ENCODE data around the gene PRRC2A.

PRRC2A gene

DNA sequence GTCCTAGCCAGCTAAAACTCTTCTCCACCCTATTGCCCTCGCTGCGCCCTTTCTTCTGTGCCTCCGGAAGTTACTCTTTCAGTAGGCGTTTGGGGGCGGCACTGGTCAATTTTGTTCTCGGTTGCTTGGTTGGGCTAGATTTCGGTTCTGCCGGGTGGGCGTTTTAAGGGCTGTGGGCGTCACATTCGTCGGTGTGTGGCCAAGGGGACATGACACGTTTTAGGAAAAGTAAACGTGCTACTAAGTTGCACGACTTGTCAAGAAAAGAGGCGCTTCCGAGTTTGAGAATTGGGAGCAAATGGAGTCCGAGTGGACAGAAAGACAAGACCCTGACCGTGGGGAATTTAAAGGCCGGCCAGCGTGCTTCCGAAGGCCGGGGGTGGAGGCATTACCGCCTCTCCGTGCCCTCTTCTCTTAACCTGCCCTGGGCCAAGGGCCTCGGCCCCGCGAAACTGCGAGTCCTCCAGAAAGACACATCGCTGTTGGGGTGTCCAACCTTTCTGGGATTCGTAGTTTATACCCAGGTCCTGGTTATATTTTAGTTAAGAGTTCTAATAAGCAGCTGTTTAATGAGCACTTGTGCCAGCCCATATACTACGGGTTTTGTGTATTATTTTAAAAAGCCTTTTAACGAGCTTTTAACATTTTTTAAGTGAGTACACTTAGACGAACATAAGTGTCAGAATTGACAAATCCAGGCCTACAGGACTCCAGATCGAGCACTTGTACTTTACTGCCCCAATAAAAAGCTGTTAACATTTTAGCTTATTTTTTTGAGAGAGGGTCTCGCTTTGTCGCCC, 32.6 kb downstream of the PRRC2A start:
- DNase-seq (ENCODE audit: low read depth): peak; percentile 96
- H3K4me3 ChIP-seq (ENCODE audit: low read depth, low read length): peak overlapping the region; percentile 86
- TF ChIP-seq CTCF (IDR thresholded peaks at IDR 0.05; ENCODE audit: insufficient read depth, low read depth, low read length, missing control alignments): peak; percentile 2

DNA sequence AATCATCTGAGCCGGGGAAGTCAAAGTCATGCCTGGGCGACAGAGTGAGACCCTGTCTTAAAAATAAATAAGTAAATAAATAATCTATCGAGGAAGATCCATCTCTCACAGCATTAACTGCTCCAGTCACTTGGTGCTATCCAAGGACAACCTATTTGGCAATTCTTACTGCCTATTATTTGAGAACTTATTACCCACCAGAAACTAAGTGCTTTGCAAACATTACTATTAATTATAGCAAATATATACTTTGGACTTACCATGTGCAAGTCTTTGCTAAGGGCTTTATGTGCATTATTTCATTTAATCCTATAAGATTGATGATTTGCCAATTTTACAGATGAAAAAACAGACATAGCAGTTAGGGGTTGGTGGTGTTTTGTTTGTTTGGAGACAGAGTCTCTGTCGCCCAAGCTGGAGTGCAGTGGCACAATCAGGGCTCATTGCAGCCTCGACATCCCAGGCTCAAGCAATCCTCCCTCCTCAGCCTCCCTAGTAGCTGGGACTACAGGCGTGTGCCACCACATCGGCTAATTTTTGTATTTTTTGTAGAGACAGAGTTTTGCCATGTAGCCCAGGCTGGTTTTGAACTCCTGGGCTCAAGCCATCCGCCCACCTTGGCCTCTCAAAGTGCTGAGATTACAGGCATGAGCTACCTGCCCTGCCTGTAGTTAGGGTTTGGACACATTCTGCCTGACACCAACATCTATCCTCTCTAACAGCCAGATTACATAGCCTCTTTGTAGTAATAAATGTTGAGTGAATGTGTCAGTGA, 34.2 kb downstream of the PRRC2A start:
- no peak for TF ChIP-seq CTCF (IDR thresholded peaks at IDR 0.05; ENCODE audit: insufficient read depth, low read depth, low read length, missing control alignments)
- H3K4me3 ChIP-seq (ENCODE audit: low read depth, low read length): no peak overlapping the region
- DNase-seq (ENCODE audit: low read depth): no peak

GRCh38 chr6:31655349-31656237, 35.1 kb downstream of the PRRC2A start, which contains the start of gene APOM:
Gene APOM (plus strand): TSS chr6:31655894. CDS start chr6:31655967, 73 bp downstream.
- DNase-seq (ENCODE audit: low read depth): no peak
- no peak for TF ChIP-seq CTCF (IDR thresholded peaks at IDR 0.05; ENCODE audit: insufficient read depth, low read depth, low read length, missing control alignments)
- no peak within 1 kb of the TSS for H3K4me3 ChIP-seq (ENCODE audit: low read depth, low read length)

DNA sequence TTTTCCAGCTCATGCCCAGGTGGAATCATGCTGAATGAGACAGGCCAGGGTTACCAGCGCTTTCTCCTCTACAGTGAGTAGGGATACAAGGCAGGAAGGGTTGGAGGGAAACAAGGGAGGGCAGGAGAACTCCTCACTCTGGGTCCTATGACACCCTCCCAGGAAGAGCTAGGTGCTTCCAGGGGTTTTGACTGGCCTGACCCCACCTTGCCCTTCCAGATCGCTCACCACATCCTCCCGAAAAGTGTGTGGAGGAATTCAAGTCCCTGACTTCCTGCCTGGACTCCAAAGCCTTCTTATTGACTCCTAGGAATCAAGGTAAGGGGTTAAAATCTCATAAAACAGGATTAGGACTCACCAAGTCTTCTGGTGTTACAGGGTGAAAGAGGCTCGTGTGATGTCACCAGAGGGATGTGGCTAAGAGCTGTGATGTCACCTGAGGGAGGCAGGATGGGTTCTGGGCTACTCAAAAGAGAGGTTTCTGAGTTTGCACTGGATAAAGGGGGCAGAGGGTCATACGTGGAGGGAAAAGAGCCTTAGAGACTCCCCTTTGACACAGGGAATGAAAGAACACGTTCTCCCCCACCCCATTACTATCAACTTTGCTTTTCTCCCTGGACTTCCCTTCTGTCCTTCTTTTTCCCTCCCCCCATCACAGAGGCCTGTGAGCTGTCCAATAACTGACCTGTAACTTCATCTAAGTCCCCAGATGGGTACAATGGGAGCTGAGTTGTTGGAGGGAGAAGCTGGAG, 37.1 kb downstream of the PRRC2A start:
- no peak for DNase-seq (ENCODE audit: low read depth)
- no peak overlapping the region for H3K4me3 ChIP-seq (ENCODE audit: low read depth, low read length)
- TF ChIP-seq CTCF (IDR thresholded peaks at IDR 0.05; ENCODE audit: insufficient read depth, low read depth, low read length, missing control alignments): no peak

DNA sequence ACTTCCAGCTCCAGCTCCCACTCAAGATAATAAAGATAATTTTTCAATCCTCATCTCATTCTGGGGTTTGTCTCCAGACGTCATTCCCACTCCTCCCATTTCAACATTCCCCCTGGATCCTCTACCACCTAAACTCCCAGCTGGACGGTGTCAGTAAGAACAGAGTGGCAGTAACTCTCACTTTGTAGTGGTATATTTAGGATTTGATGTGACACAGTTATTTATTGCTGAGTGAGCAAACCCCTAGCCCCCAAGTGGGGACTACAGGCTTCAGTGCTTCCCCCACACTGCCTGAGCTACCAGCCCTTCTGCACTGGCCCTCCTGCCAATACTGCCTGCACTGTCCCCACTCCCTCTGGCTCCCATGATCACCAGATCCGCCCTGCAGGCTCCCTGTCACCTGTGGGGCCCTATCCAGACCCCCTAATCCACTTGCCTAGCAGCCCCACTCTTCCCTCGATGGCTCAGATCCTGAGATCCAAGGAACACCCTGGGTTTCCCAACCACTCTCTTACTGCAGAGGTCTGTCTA, 37.7 kb downstream of the PRRC2A start:
- no peak for DNase-seq (ENCODE audit: low read depth)
- no peak for TF ChIP-seq CTCF (IDR thresholded peaks at IDR 0.05; ENCODE audit: insufficient read depth, low read depth, low read length, missing control alignments)
- H3K4me3 ChIP-seq (ENCODE audit: low read depth, low read length): no peak overlapping the region

Measured in GM12865 (cell line).